Epidermal melanocyte (primary cell): Measurements from ENCODE around the gene OSBPL3.

Experiments used
- DNase-seq: peaks from one replicate; pipeline ENCODE4 v3.0.0; 2011; ENCODE audit warnings: low spot score; ENCODE audit not compliant: insufficient read length

OSBPL3 gene

GRCh38 chr7:24763303-24763901, 216.6 kb downstream of the OSBPL3 start:
- no peak for DNase-seq

DNA sequence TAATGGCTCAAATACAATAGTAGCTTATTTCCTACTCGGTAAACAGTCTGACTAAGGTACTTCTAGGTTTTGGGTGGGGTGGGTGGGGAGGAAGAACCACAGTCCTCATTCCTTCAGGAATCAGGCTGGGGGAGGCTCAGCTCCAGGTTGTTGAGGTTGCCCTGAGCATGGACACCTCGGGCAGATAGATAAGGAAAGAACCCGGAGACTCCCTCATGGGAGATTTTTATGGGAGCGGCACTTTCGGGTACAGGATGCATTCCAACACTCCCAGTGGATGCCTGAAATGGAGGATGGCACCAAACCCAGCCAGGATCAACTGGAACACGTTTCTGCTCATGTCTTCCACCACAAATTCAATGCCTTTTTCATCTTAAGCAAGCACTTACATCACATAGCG, 217.2 kb downstream of the OSBPL3 start:
- DNase-seq: no peak

- DNase-seq: no peak
These were observed 219.0 kb downstream of the OSBPL3 start for GRCh38 chr7:24760968-24761367.

- peak; percentile 63 for DNase-seq
These were observed 222.4 kb downstream of the OSBPL3 start, which contains the start of gene GSDME for GRCh38 chr7:24757353-24758275. Gene GSDME (minus strand): TSS chr7:24757464. CDS start chr7:24749774, 7,690 bp downstream.

DNA sequence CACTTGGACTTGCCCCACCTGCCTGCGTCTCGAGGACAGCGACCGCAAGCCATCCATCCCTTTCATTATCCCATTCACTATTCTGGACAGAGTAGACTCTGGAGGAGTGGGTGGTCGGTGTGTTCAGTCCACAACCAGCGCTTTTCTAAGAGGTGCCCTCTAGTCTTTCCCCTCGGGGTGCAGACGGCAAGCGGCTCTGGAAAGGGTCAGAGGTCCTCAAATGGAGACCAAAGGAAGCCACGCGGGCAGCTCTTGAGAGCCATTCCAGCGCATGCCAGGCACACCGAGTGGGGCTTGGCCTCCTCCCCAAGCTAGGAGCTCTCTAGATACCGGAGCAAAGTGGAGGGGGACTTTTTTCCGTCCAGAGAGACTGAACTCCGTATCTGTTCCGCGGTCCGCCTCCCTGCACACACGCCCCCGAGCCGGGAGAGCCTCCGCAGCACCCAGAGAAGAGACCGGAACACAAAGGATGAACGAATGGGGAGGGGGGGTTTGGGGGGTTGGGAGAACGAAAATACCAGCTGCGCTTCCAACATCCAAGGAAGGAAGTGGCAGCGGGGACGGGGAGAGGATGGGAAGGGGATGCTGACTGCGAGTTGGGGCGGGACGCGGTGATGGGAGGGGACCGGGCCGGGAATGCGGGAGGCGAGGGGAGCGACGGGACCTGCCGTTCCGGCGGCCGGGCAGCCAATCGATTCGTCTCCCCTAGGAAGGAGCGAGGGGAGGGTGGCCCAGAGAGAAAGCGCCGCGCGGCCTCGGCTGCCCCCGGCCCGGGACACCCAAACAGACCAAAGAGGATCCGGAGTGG, 223.2 kb downstream of the OSBPL3 start:
- peak; percentile 61 for DNase-seq

- DNase-seq: no peak
These were observed 224.2 kb downstream of the OSBPL3 start for GRCh38 chr7:24755541-24756407.

- no peak for DNase-seq
These were observed 225.0 kb downstream of the OSBPL3 start for GRCh38 chr7:24754906-24755506.

DNA sequence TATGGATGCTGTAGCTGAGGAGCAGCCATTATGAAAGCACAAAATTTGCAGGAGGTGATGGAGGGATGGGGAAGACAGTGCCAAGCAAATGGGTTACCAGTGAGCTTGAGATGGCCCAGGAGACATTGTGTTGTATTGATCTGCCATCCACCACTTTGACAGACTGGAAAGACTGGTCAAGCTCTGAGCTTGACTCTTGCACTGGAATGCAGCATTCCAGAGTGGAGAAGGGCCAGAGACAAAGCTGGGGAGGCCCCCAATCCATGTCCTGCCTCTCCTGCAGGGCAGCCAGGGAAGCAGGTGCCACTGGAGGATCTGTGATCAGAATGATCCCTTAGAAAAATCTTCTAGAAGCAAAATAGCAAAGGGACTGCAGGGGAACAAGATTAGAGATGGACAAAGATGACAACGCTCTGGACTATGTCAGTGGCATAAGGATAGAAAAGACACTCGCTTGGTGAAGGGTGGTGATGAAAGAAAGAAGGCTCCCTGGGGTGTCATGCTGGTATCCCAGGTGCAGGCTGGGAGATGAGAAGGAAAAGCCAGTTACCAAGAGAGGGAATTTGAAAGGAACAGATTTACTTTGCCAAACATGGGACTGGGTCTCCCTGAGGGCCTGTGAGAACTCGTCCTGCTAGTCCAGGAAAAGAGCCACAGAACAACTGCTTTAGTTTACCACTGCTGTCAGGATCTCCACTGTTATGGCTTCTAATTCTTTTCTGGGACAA, 227.7 kb downstream of the OSBPL3 start:
- no peak for DNase-seq

- no peak for DNase-seq
These were observed 228.5 kb downstream of the OSBPL3 start for GRCh38 chr7:24751484-24751883.

GRCh38 chr7:24750441-24751055, 229.4 kb downstream of the OSBPL3 start:
- DNase-seq: no peak

GRCh38 chr7:24748521-24748920, 231.5 kb downstream of the OSBPL3 start:
- no peak for DNase-seq
